Neuronal stem cell (in vitro differentiated cells): ENCODE results near the gene SNX25.

ENCODE experiments used
- DNase-seq: peaks from one replicate; pipeline ENCODE4 v3.0.0-alpha.2; 2013; ENCODE audit warnings: low spot score
- H2AFZ ChIP-seq: one replicate; pipeline ENCODE4 v1.6.1; 2013; ENCODE audit warnings: mild to moderate bottlenecking, low read length, inconsistent platforms
- H2AK5ac ChIP-seq: 2 replicates; pipeline ENCODE4 v1.6.1; 2013; ENCODE audit warnings: low read depth, mild to moderate bottlenecking, inconsistent platforms, low read length, moderate library complexity, mixed read lengths
- H2BK120ac ChIP-seq: 2 replicates; pipeline ENCODE4 v1.6.1; 2013; ENCODE audit warnings: low read depth, mild to moderate bottlenecking, inconsistent platforms, low read length, moderate library complexity, mixed read lengths
- H2BK12ac ChIP-seq: one replicate; pipeline ENCODE4 v1.6.1; 2013; ENCODE audit warnings: low read length, inconsistent platforms
- H2BK15ac ChIP-seq: 2 replicates; pipeline ENCODE4 v1.6.1; 2013; ENCODE audit warnings: mild to moderate bottlenecking, low read length, inconsistent platforms, mixed read lengths
- H2BK5ac ChIP-seq: one replicate; pipeline ENCODE4 v1.6.1; 2013; ENCODE audit warnings: inconsistent platforms, mild to moderate bottlenecking, low read length, moderate library complexity
- H3K14ac ChIP-seq: one replicate; pipeline ENCODE4 v1.6.1; 2013; ENCODE audit warnings: low read length, inconsistent platforms
- H3K18ac ChIP-seq: 2 replicates; pipeline ENCODE4 v1.6.1; 2013; ENCODE audit warnings: low read length, inconsistent platforms
- H3K23ac ChIP-seq: 2 replicates; pipeline ENCODE4 v1.6.1; 2013; ENCODE audit warnings: low read depth, mild to moderate bottlenecking, mixed read lengths, low read length, inconsistent platforms; ENCODE audit not compliant: poor library complexity
- H3K27ac ChIP-seq: replicated peaks from 3 replicates; pipeline ENCODE4 v1.5.1; 2013; ENCODE audit warnings: low read length, inconsistent platforms
- H3K27me3 ChIP-seq, 3 experiments: 2 replicates each; pipeline ENCODE4 v1.6.1; 2013; ENCODE audit warnings: low read length in 3 of 3, mild to moderate bottlenecking in 2 of 3, inconsistent platforms in 1 of 3, low read depth in 1 of 3, mixed read lengths in 1 of 3, moderate library complexity in 1 of 3; ENCODE audit not compliant: control insufficient read depth in 3 of 3, insufficient read depth in 3 of 3
- H3K36me3 ChIP-seq, 2 donors: replicated peaks in 1 of 2; 2 replicates each; pipeline ENCODE4 v1.6.1; 2013; ENCODE audit warnings: low read length in 2 of 2; ENCODE audit not compliant: control insufficient read depth in 2 of 2, insufficient read depth in 2 of 2
- H3K4ac ChIP-seq: 2 replicates; pipeline ENCODE4 v1.6.1; 2013; ENCODE audit warnings: inconsistent platforms, mild to moderate bottlenecking, low read length, moderate library complexity
- H3K4me1 ChIP-seq, 2 donors: 1 replicate in 1 of 2; 2 replicates in 1 of 2; pipeline ENCODE4 v1.6.1; 2013; ENCODE audit warnings: low read length in 2 of 2, low read depth in 1 of 2; ENCODE audit not compliant: control insufficient read depth in 2 of 2, insufficient read depth in 1 of 2
- H3K4me2 ChIP-seq: one replicate; pipeline ENCODE4 v1.6.1; 2013; ENCODE audit warnings: mild to moderate bottlenecking, low read length, inconsistent platforms; ENCODE audit not compliant: insufficient read depth, poor library complexity, severe bottlenecking
- H3K4me3 ChIP-seq, 2 donors: 2 replicates each; pipeline ENCODE4 v1.5.1; 2013; ENCODE audit warnings: low read length in 2 of 2, mild to moderate bottlenecking in 2 of 2, inconsistent platforms in 1 of 2, moderate library complexity in 1 of 2
- H3K79me1 ChIP-seq: one replicate; pipeline ENCODE4 v1.6.1; 2013; ENCODE audit warnings: low read depth, mild to moderate bottlenecking, inconsistent platforms, low read length, moderate library complexity
- H3K9ac ChIP-seq: one replicate; pipeline ENCODE4 v1.6.1; 2013; ENCODE audit warnings: mild to moderate bottlenecking, low read depth, low read length, inconsistent platforms; ENCODE audit not compliant: poor library complexity
- H3K9me3 ChIP-seq, 2 donors: replicated peaks in 1 of 2; 2 replicates each; pipeline versions ENCODE3 to v1.6.1; 2013; ENCODE audit warnings: low read length in 2 of 2, mild to moderate bottlenecking in 2 of 2, inconsistent platforms in 1 of 2, low read depth in 1 of 2, mixed read lengths in 1 of 2, moderate library complexity in 1 of 2; ENCODE audit not compliant: control insufficient read depth in 2 of 2, insufficient read depth in 1 of 2
- H4K8ac ChIP-seq: one replicate; pipeline ENCODE4 v1.6.1; 2013; ENCODE audit warnings: low read depth, mild to moderate bottlenecking, inconsistent platforms, low read length, moderate library complexity
- H4K91ac ChIP-seq: one replicate; pipeline ENCODE4 v1.6.1; 2013; ENCODE audit warnings: low read length, low read depth, mild to moderate bottlenecking, inconsistent platforms; ENCODE audit not compliant: poor library complexity
- WGBS, 2 donors: extraction: QIAGEN DNeasy Blood & Tissue Kit; methylation state at CpG; one replicate each; pipeline ENCODE4 v1.1.7; 2013; ENCODE audit warnings: missing lambda C conversion rate in 2 of 2, mixed read lengths in 1 of 2; ENCODE audit not compliant: insufficient read length in 2 of 2, insufficient replicate concordance in 1 of 2; ENCODE audit errors: extremely low coverage in 2 of 2; 5-methylcytosine and 5-hydroxymethylcytosine counted together

The SNX25 gene

GRCh38 chr4:185282968-185283367, 73.6 kb downstream of the SNX25 start:
- H2BK5ac ChIP-seq = no peak overlapping the region
- no peak overlapping the region for H3K4ac ChIP-seq
- H4K8ac ChIP-seq = no peak overlapping the region
- H3K9me3 ChIP-seq = no peaks in the 10 kb centered on the region
- DNase-seq = no peak
- H3K18ac ChIP-seq = no peak overlapping the region
- no peak overlapping the region for H3K4me3 ChIP-seq
- no peak overlapping the region for H2BK120ac ChIP-seq
- no peak overlapping the region for H2BK15ac ChIP-seq
- no peak overlapping the region for H2BK12ac ChIP-seq
- H2AK5ac ChIP-seq = no peak overlapping the region
- H3K23ac ChIP-seq = no peak overlapping the region
- no CpG with 5 or more reads among the region's 1 CpG for WGBS, 2 donors
- H3K36me3 ChIP-seq = peaks cover 0 to 1% of the 10 kb centered on the region in 2 donors
- no peak overlapping the region for H3K4me2 ChIP-seq
- peaks cover 0 to 3% of the 10 kb centered on the region in 2 donors for H3K4me1 ChIP-seq
- H2AFZ ChIP-seq = no peak overlapping the region
- no peak overlapping the region for H4K91ac ChIP-seq
- no peaks in the 10 kb centered on the region for H3K79me1 ChIP-seq
- no peaks in the 10 kb centered on the region for H3K27me3 ChIP-seq
- no peak overlapping the region for H3K14ac ChIP-seq
- H3K27ac ChIP-seq = no peak overlapping the region
- H3K9ac ChIP-seq = no peak overlapping the region

DNA sequence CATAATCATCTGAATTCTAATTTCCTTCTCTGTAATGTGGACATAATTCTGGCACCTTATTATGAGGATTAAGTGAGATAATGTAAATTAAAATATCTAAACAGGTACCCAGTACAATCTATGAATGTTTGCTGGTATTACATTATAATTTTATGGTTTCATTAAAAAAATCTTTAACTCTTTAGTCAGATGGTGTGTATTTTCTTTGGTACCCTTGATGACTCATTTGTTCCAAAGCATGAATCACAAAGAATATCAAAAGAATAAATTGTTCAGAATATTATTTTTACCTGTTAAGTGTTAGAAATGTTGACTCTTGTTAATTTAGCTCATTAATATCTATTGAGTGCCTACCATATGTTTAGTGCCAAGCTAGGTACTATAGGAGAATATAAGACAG, 74.3 kb downstream of the SNX25 start:
- Histone ChIP-seq H3K36me3 (peaks cover 3% of the 10 kb centered on the region in 2 donors), H3K79me1 (no peaks in the 10 kb centered on the region), H3K9ac (no peak overlapping the region), H3K4ac (no peak overlapping the region), H2BK120ac (no peak overlapping the region), H3K27me3 (no peaks in the 10 kb centered on the region), H3K18ac (no peak overlapping the region), H4K91ac (no peak overlapping the region), H2BK5ac (no peak overlapping the region), H3K4me2 (no peak overlapping the region), H3K23ac (no peak overlapping the region), H3K4me3 (no peak overlapping the region), H2AFZ (no peak overlapping the region), H3K27ac (no peak overlapping the region), H2BK15ac (no peak overlapping the region), H3K9me3 (no peaks in the 10 kb centered on the region), H3K4me1 (peaks cover 0 to 3% of the 10 kb centered on the region in 2 donors), H2AK5ac (no peak overlapping the region), H2BK12ac (no peak overlapping the region), H4K8ac (no peak overlapping the region), H3K14ac (no peak overlapping the region)
- DNase-seq = no peak

DNA sequence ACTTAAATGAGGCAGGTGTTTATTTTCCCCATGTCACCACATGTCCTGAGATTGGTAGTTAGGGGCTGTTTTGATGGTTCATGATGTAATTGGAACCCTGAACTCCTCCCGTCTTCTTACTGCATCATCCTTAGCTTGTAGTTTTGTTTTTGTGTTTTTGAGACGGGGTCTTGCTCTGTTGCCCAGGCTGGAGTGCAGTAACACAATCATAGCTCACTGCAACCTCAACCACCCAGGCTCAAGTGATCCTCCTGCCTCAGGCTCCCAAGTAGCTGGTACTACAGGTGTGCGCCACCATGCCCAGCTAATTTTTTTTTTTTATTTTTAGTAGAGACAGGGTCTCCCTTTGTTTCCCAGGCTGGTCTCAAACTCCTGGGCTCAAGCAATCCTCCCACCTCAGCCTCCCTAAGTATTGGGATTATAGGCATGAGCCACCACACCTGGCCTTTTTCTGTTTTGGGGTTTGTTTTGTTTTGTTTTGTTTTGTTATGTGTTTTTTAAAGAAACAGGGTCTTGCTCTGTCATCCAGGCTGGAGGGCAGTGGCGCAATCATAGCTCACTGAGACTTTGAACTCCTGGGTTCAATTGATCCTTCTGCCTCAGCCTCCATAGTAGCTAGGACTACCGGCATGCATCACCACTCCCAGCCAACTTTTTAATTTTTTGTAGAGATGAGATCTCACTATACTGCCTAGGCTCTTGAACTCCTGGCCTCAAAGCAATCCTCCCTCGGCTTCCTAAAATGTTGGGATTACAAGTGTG, 76.4 kb downstream of the SNX25 start:
- no peak overlapping the region for H4K8ac ChIP-seq
- WGBS, 2 donors = no CpG with 5 or more reads among the region's 6 CpGs
- DNase-seq = no peak
- no peak overlapping the region for H3K23ac ChIP-seq
- no peaks in the 10 kb centered on the region for H3K79me1 ChIP-seq
- no peak overlapping the region for H3K27ac ChIP-seq
- H2AK5ac ChIP-seq = no peak overlapping the region
- H4K91ac ChIP-seq = no peak overlapping the region
- H2BK5ac ChIP-seq = no peak overlapping the region
- no peak overlapping the region for H3K14ac ChIP-seq
- no peak overlapping the region for H2BK15ac ChIP-seq
- H3K4ac ChIP-seq = no peak overlapping the region
- no peak overlapping the region for H3K4me2 ChIP-seq
- no peak overlapping the region for H2BK12ac ChIP-seq
- H3K4me1 ChIP-seq = peaks cover 4% of the 10 kb centered on the region in 2 donors
- no peak overlapping the region for H2BK120ac ChIP-seq
- no peak overlapping the region for H2AFZ ChIP-seq
- H3K9ac ChIP-seq = no peak overlapping the region
- H3K9me3 ChIP-seq = no peaks in the 10 kb centered on the region
- H3K36me3 ChIP-seq = peaks cover 4 to 11% of the 10 kb centered on the region in 2 donors
- no peaks in the 10 kb centered on the region for H3K27me3 ChIP-seq
- H3K4me3 ChIP-seq = no peak overlapping the region
- H3K18ac ChIP-seq = no peak overlapping the region

- no peak overlapping the region for H3K4ac ChIP-seq
- no peak overlapping the region for H3K4me2 ChIP-seq
- no peak overlapping the region for H3K9ac ChIP-seq
- no peak overlapping the region for H4K8ac ChIP-seq
- DNase-seq = no peak
- no CpG with 5 or more reads among the region's 3 CpGs for WGBS, 2 donors
- H3K27ac ChIP-seq = no peak overlapping the region
- no peak overlapping the region for H3K23ac ChIP-seq
- no peak overlapping the region for H3K18ac ChIP-seq
- H3K27me3 ChIP-seq = no peaks in the 10 kb centered on the region
- H2BK15ac ChIP-seq = no peak overlapping the region
- no peaks in the 10 kb centered on the region for H3K9me3 ChIP-seq
- no peak overlapping the region for H2AFZ ChIP-seq
- no peaks in the 10 kb centered on the region for H3K79me1 ChIP-seq
- H2BK120ac ChIP-seq = no peak overlapping the region
- H3K36me3 ChIP-seq = peaks cover 4 to 11% of the 10 kb centered on the region in 2 donors
- no peak overlapping the region for H2BK5ac ChIP-seq
- no peak overlapping the region for H3K14ac ChIP-seq
- H2AK5ac ChIP-seq = no peak overlapping the region
- H3K4me1 ChIP-seq = peaks cover 4 to 5% of the 10 kb centered on the region in 2 donors
- H3K4me3 ChIP-seq = no peak overlapping the region
- no peak overlapping the region for H4K91ac ChIP-seq
- H2BK12ac ChIP-seq = no peak overlapping the region
These were observed 77.2 kb downstream of the SNX25 start for GRCh38 chr4:185286571-185286970.
